Smooth muscle cell (in vitro differentiated cells): ENCODE data around the gene MRTFB. TPM values are rescaled to one million over a fixed set of nuclear protein-coding genes. Genes with fewer than 3 reads are reported as not detected.

Experiments
- DNase-seq: peaks from one replicate; lab custom pipeline; 2025; ENCODE audit not compliant: unreplicated experiment; lab: John Stamatoyannopoulos, UW
- H2AFZ ChIP-seq: fragments of 200-600 bp; sonication (generic); 2 replicates; pipeline ENCODE4 v1.6.0; 2016; ENCODE audit warnings: antibody characterized with exemption, low read depth, mild to moderate bottlenecking
- H3F3A ChIP-seq: fragments of 200-600 bp; sonication (generic); 2 replicates; pipeline ENCODE4 v1.6.0; 2017; ENCODE audit warnings: antibody characterized with exemption, low read depth
- H3K27ac ChIP-seq: fragments of 200-600 bp; sonication (generic); 2 replicates; pipeline ENCODE4 v1.5.1; 2016; ENCODE audit warnings: low read depth, mild to moderate bottlenecking
- H3K27me3 ChIP-seq: fragments of 200-600 bp; sonication (generic); 2 replicates; pipeline ENCODE4 v1.6.1; 2016; ENCODE audit warnings: low read depth, mild to moderate bottlenecking
- H3K36me3 ChIP-seq: fragments of 200-600 bp; sonication (generic); 2 replicates; pipeline ENCODE4 v1.5.1; 2016; ENCODE audit warnings: low read depth
- H3K4me1 ChIP-seq: fragments of 200-600 bp; sonication (generic); 2 replicates; pipeline ENCODE4 v1.5.1; 2016; ENCODE audit warnings: low read depth
- H3K4me2 ChIP-seq: fragments of 200-600 bp; sonication (generic); 2 replicates; pipeline ENCODE4 v1.6.0; 2016; ENCODE audit warnings: mild to moderate bottlenecking
- H3K4me3 ChIP-seq: fragments of 200-600 bp; sonication (generic); 2 replicates; pipeline ENCODE4 v1.5.1; 2016; ENCODE audit warnings: mild to moderate bottlenecking
- H3K79me2 ChIP-seq: fragments of 200-600 bp; sonication (generic); 2 replicates; pipeline ENCODE4 v1.6.0; 2016; ENCODE audit warnings: low read depth, mild to moderate bottlenecking
- H3K9ac ChIP-seq: fragments of 200-600 bp; sonication (generic); 2 replicates; pipeline ENCODE4 v1.6.0; 2016; ENCODE audit warnings: low read depth
- H3K9me3 ChIP-seq: fragments of 200-600 bp; sonication (generic); replicated peaks from 2 replicates; pipeline ENCODE4 v1.5.1; 2016; ENCODE audit warnings: low read depth
- H4K20me1 ChIP-seq: fragments of 200-600 bp; sonication (generic); 2 replicates; pipeline ENCODE4 v1.6.0; 2016; ENCODE audit warnings: low read depth
- WGBS: methylation state at CpG from one replicate; pipeline ENCODE4 v1.1.7; 2016; ENCODE audit warnings: low lambda C conversion rate; 5-methylcytosine and 5-hydroxymethylcytosine counted together
- polyA plus RNA-seq: library from polyadenylated mRNA; unstranded; fragments of >200 nt; fragmentation: Nextera tagmentation; extraction: Ambion mirVana; gene quantifications from 2 replicates; pipeline ENCODE4 v1.2.1, GENCODE V29; 2016
- total RNA-seq: library from RNA; depleted of rRNA; stranded (reverse); fragments of >200 nt; gene quantifications from 2 replicates; pipeline ENCODE4 v1.2.3, GENCODE V29; 2014
- TF ChIP-seq, protein P1 (sequence below): fragments of 200-600 bp; sonication (generic); IDR thresholded peaks from 2 replicates; pipeline ENCODE4 v1.5.1; 2017; ENCODE audit warnings: borderline replicate concordance, mild to moderate bottlenecking, antibody characterized with exemption; ENCODE audit not compliant: insufficient read depth, poor library complexity, severe bottlenecking

MRTFB gene
- total and polyA plus RNA-seq, 2 experiments from 2014 or later = 6.8 to 22.6 TPM

DNA sequence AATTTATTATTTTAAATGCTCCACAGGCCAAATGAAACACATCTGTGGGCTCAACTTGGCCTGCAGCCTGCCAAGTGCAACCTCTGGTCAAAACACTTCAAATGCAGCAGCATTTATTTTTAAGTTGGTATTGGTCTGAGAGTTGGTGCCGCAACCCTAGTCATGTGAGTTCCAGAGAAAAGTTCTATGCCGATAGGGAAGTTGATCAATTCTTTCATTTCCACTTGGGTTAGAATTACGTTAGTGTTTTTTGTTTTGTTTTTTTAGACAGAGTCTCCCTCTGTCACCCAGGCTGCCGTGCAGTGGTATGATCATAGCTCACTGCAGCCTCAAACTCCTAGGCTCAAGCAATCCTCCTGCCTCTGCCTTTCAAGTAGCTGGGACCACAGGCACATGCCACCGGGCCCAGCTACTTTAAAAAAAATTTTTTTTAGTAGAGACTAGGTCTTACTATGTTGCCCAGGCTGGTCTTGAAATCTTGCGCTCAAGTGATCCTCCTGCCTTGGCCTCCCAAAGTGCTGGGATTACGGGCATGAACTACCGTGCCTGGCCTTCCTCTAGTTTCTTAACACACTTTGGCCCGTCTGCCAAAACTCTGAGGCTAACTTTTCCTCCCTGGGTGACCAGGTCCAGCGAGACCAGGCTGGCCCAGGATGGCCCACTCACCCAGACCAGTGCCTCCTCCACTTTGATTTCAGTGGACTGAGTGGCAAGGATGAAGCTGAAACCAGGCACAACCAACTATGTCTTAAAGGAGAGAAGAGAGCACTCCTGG is 221.1 kb downstream of the MRTFB start:
- no peak overlapping the region for H2AFZ ChIP-seq

DNA sequence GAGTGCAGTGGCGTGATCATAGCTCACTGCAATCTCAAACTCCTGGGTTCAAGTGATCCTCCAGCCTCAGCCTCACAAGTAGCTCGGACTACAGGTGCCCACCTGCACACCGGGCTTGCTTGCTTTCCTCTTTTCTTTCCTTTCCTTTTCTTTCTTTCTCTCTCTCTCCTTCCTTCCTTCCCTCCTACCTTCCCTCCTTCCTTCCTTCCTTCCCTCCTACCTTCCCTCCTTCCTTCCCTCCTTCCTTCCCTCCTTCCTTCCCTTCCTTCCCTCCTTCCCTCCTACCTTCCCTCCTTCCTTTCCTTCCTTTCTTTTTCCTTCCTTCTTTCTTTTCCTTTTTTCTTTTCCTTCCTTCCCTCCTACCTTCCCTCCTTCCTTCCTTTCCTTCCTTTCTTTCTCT is 225.5 kb downstream of the MRTFB start:
- peaks cover 6% of the 10 kb centered on the region for H3K4me1 ChIP-seq
- peaks cover 4% of the 10 kb centered on the region for H3F3A ChIP-seq
- no peak overlapping the region for H3K4me3 ChIP-seq
- H2AFZ ChIP-seq = no peak overlapping the region
- H3K79me2 ChIP-seq = no peaks in the 10 kb centered on the region
- no peaks in the 10 kb centered on the region for H3K27me3 ChIP-seq
- no peaks in the 10 kb centered on the region for H3K36me3 ChIP-seq
- no peaks in the 10 kb centered on the region for H3K9me3 ChIP-seq
- no peaks in the 10 kb centered on the region for H4K20me1 ChIP-seq
- no peak overlapping the region for H3K9ac ChIP-seq
- WGBS = 95% methylated on average over 3 of the region's 3 CpGs
- no peak overlapping the region for H3K27ac ChIP-seq
- DNase-seq = no peak
- TF ChIP-seq, protein P1, sequence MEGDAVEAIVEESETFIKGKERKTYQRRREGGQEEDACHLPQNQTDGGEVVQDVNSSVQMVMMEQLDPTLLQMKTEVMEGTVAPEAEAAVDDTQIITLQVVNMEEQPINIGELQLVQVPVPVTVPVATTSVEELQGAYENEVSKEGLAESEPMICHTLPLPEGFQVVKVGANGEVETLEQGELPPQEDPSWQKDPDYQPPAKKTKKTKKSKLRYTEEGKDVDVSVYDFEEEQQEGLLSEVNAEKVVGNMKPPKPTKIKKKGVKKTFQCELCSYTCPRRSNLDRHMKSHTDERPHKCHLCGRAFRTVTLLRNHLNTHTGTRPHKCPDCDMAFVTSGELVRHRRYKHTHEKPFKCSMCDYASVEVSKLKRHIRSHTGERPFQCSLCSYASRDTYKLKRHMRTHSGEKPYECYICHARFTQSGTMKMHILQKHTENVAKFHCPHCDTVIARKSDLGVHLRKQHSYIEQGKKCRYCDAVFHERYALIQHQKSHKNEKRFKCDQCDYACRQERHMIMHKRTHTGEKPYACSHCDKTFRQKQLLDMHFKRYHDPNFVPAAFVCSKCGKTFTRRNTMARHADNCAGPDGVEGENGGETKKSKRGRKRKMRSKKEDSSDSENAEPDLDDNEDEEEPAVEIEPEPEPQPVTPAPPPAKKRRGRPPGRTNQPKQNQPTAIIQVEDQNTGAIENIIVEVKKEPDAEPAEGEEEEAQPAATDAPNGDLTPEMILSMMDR = no peak
- H3K4me2 ChIP-seq = no peak overlapping the region

More for the DNA sequence above, 221.1 kb downstream of the MRTFB start:
- Histone ChIP-seq H3K4me3 (no peak overlapping the region), H3F3A (no peaks in the 10 kb centered on the region), H3K36me3 (no peaks in the 10 kb centered on the region), H4K20me1 (no peaks in the 10 kb centered on the region), H3K4me1 (no peaks in the 10 kb centered on the region), H3K9ac (no peak overlapping the region), H3K4me2 (no peak overlapping the region), H3K27ac (no peak overlapping the region), H3K79me2 (no peaks in the 10 kb centered on the region), H3K9me3 (no peaks in the 10 kb centered on the region), H3K27me3 (no peaks in the 10 kb centered on the region)
- TF ChIP-seq, protein P1 = no peak
- DNase-seq = no peak
- WGBS = 95% methylated on average over 10 of the region's 10 CpGs

DNA sequence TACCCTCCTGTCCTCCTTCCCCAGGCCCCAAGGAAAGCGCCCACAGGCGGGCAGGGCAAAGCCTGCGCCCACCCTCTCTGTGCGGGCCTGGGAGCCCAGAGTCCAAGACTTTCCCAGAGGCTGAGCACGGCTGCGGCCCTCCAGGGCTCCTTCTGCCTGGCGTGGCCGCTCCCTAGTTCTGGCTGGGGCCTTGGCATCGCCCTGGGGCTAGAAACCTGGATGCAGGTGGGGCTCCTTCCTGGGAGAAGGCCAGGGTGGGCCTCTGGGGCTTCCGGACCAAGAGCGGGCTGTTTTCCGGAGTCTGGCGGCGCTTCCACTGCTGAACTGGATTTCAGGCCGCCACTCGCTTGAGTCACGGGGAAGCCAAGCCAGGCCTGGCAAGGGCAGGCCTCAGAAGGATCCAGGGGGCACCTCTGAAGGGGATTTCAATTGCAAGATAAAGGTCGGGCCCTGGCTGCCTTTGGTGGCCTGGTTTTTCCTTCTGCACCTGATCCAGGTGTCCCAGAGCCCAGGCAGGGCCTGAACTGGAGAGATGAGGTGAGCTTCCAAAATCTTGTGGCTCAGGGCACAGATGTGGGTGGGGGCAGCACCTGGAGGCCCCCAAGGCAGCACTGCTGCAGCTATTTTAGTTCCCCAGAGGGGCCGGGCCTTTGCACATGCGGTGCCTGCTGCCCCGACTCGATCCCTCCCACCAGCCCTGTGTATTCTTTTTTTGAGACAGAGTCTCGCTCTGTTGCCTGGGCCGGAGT is 227.4 kb downstream of the MRTFB start:
- TF ChIP-seq, protein P1 = no peak
- DNase-seq = no peak
- Histone ChIP-seq H2AFZ (no peak overlapping the region), H3K4me1 (peaks cover 6% of the 10 kb centered on the region), H3K9me3 (no peaks in the 10 kb centered on the region), H3K27me3 (no peaks in the 10 kb centered on the region), H3K9ac (no peak overlapping the region), H3K4me3 (no peak overlapping the region), H4K20me1 (peaks cover 3% of the 10 kb centered on the region), H3K79me2 (peaks cover 14% of the 10 kb centered on the region), H3K36me3 (no peaks in the 10 kb centered on the region), H3K27ac (no peak overlapping the region), H3F3A (peaks cover 4% of the 10 kb centered on the region), H3K4me2 (no peak overlapping the region)
- 96% methylated on average over 24 of the region's 24 CpGs for WGBS
